ENCODE measurements around the gene SGK1. TPM values are rescaled to one million over a fixed set of nuclear protein-coding genes. Genes with fewer than 3 reads are reported as not detected.

Gene SGK1
- total RNA-seq, 1 experiment from 2014 or later = 7.8 TPM

GRCh38 chr6:134287859-134288537 lies 29.9 kb downstream of the SGK1 start:
- H3K27ac Mint-ChIP-seq = no peak overlapping the region
- Histone ChIP-seq H3K18ac (ENCODE audit: insufficient read length, low read depth, low read length) (no peak overlapping the region), H2AFZ (ENCODE audit: low read length) (no peak overlapping the region), H3K27me3 (ENCODE audit: insufficient read depth, low read length) (no peaks in the 10 kb centered on the region), H3K4ac (ENCODE audit: low read depth, low read length) (no peak overlapping the region), H2BK12ac (ENCODE audit: insufficient read length, low read depth, low read length) (no peak overlapping the region), H2BK5ac (ENCODE audit: insufficient read length, low read length) (no peak overlapping the region), H3K9me3 (ENCODE audit: control insufficient read depth, low read depth, low read length) (no peaks in the 10 kb centered on the region), H2BK120ac (ENCODE audit: low read depth, low read length, poor library complexity, severe bottlenecking) (no peak overlapping the region), H3K4me1 (ENCODE audit: insufficient read depth, low read length) (peaks cover 5% of the 10 kb centered on the region; the same call in 1 of the 2 replicates), H3K9ac (ENCODE audit: extremely low read depth, insufficient read length, low read length) (no peak overlapping the region), H4K20me1 (ENCODE audit: control insufficient read depth, insufficient read depth, insufficient read length) (no peaks in the 10 kb centered on the region), H4K91ac (ENCODE audit: insufficient read length, low read depth, low read length) (no peak overlapping the region), H3K56ac (ENCODE audit: insufficient read length, low read depth, low read length) (no peak overlapping the region), H3K4me2 (ENCODE audit: insufficient read depth, insufficient read length, low read length) (no peak overlapping the region), H2BK15ac (ENCODE audit: low read depth, low read length) (no peak overlapping the region), H3T11ph (ENCODE audit: low read length) (no peak overlapping the region), H2AK5ac (ENCODE audit: insufficient read length, low read length) (no peak overlapping the region), H4K8ac (replicated peaks; ENCODE audit: insufficient read length, low read depth, low read length) (no peak overlapping the region), H3K79me1 (ENCODE audit: insufficient read depth, low read depth, low read length, poor library complexity, severe bottlenecking) (no peaks in the 10 kb centered on the region), H3K23ac (ENCODE audit: insufficient read length, low read depth, low read length) (no peak overlapping the region), H4K5ac (ENCODE audit: insufficient read length, low read depth, low read length) (no peak overlapping the region), H3K79me2 (ENCODE audit: insufficient read depth, low read length) (no peaks in the 10 kb centered on the region), H3K23me2 (ENCODE audit: insufficient read length, low read depth, low read length, poor library complexity, severe bottlenecking) (no peaks in the 10 kb centered on the region), H3K27ac (ENCODE audit: insufficient read length, low read depth, low read length) (no peak overlapping the region), H3K14ac (ENCODE audit: insufficient read depth, low read length) (no peak overlapping the region), H2BK20ac (ENCODE audit: low read depth, low read length, poor library complexity, severe bottlenecking) (no peak overlapping the region)
- peaks cover 3% of the 10 kb centered on the region; the same call in 1 of the 2 replicates for H3K27me3 Mint-ChIP-seq (ENCODE audit: low read depth)
- peaks cover 3 to 7% of the 10 kb centered on the region in 2 experiments; a peak in 4 of 5 replicates for H3K9me3 Mint-ChIP-seq
- H3K36me3 Mint-ChIP-seq (ENCODE audit: insufficient read depth in 1 of 3, low read depth in 3 of 3) = peaks cover 2 to 4% (median 4%) of the 10 kb centered on the region in 3 experiments; a peak in 3 of 7 replicates
- TF ChIP-seq CTCF (conservative IDR thresholded peaks at IDR 0.05) = no peak
- DNase-seq = no peak
- no CpG with 5 or more reads among the region's 2 CpGs for WGBS (ENCODE audit: extremely low coverage, insufficient read length, low lambda C conversion rate)
- H3K4me1 Mint-ChIP-seq = peaks cover 10 to 14% of the 10 kb centered on the region in 2 experiments
- no peak overlapping the region for H3K4me3 Mint-ChIP-seq
